A549 (cell line): ENCODE data around the gene NLGN2.

ENCODE experiments used
- BHLHE40 ChIP-seq: IDR thresholded peaks from 2 replicates; pipeline ENCODE4 v1.6.1; 2012; ENCODE audit warnings: low read depth, low read length, inconsistent platforms
- CHD2 ChIP-seq: fragments of 150-350 bp; IDR thresholded peaks from 2 replicates; pipeline ENCODE4 v1.6.1; 2014; ENCODE audit warnings: low read length; ENCODE audit not compliant: partially characterized antibody
- CTCF ChIP-seq: fragments of >200 bp; sonication (Bioruptor Twin); formaldehyde crosslinking; IDR thresholded peaks from 3 replicates; pipeline ENCODE4 v1.5.1; 2016
- HDAC2 ChIP-seq: fragments of 200-600 bp; sonication (generic); IDR thresholded peaks from 2 replicates; pipeline ENCODE4 v1.6.1; 2016
- JUN ChIP-seq, 2 experiments: fragments of >200 bp; sonication (Bioruptor Twin); formaldehyde crosslinking; IDR thresholded peaks; 2 replicates in 1 of 2; 3 replicates in 1 of 2; pipeline ENCODE4 v1.6.1; 2016 to 2017
- MAX ChIP-seq: IDR thresholded peaks from 2 replicates; pipeline ENCODE4 v1.6.1; 2012
- POLR2A ChIP-seq: IDR thresholded peaks from 2 replicates; pipeline ENCODE4 v1.6.1; 2012; ENCODE audit warnings: mild to moderate bottlenecking, low read length
- RAD21 ChIP-seq, 2 experiments: fragments of >200 bp in 1 of 2; sonication (Bioruptor Twin) in 1 of 2; formaldehyde crosslinking in 1 of 2; IDR thresholded peaks in 1 of 2; conservative IDR thresholded peaks in 1 of 2; 2 replicates in 1 of 2; 3 replicates in 1 of 2; pipeline ENCODE4 v1.6.1; 2012 to 2018; ENCODE audit warnings: inconsistent platforms in 1 of 2
- RARB ChIP-seq: fragments of 250-450 bp; sonication (Bioruptor Pico); IDR thresholded peaks from 2 replicates; pipeline ENCODE4 v1.8.0; 2021; ENCODE audit warnings: mild to moderate bottlenecking, moderate library complexity
- SREBF2 ChIP-seq: fragments of 450-650 bp; IDR thresholded peaks from 2 replicates; pipeline ENCODE4 v1.6.1; 2014; ENCODE audit warnings: mild to moderate bottlenecking, moderate library complexity
- ZFP36 ChIP-seq: fragments of 450-650 bp; IDR thresholded peaks from 2 replicates; pipeline ENCODE4 v1.6.1; 2014; ENCODE audit warnings: borderline replicate concordance; ENCODE audit not compliant: partially characterized antibody

GRCh38 chr17:7403977-7404736 is 3.5 kb upstream of the NLGN2 start, which contains the start of gene TMEM256:
- TF ChIP-seq CTCF = no peak
- TF ChIP-seq ZFP36 = no peak
- no peak for TF ChIP-seq RAD21 (conservative IDR thresholded peaks at IDR 0.05 in 1 of 2, IDR thresholded peaks at IDR 0.05 in 1 of 2)
- TF ChIP-seq BHLHE40 = no peak
- peak; percentile 88 for TF ChIP-seq POLR2A
- no peak for TF ChIP-seq HDAC2
- peak; percentile 57; the same call in 1 of the 2 replicates for TF ChIP-seq MAX
- peak; percentile 76 for TF ChIP-seq CHD2
- peak in 1 of 2 experiments; percentile 80; a peak in 3 of 5 replicates for TF ChIP-seq JUN (IDR thresholded peaks at IDR 0.05)
- TF ChIP-seq RARB = no peak
- TF ChIP-seq SREBF2 = peak; percentile 33; the same call in 1 of the 2 replicates
